Ishikawa (cell line): ENCODE measurements around the gene RPRD2.

Experiments used
- CREB1 ChIP-seq: IDR thresholded peaks from 2 replicates; pipeline ENCODE4 v1.6.1; 2012; ENCODE audit warnings: low read depth
- EGR1 ChIP-seq: IDR thresholded peaks from 2 replicates; pipeline ENCODE4 v1.6.1; 2012
- EP300 ChIP-seq: IDR thresholded peaks from 2 replicates; pipeline ENCODE4 v1.6.1; 2012; ENCODE audit warnings: borderline replicate concordance
- REST ChIP-seq: IDR thresholded peaks from 2 replicates; pipeline ENCODE4 v1.6.1; 2012; ENCODE audit warnings: low read depth, mild to moderate bottlenecking
- TAF1 ChIP-seq: IDR thresholded peaks from 2 replicates; pipeline ENCODE4 v1.6.1; 2012; ENCODE audit warnings: low read depth, mild to moderate bottlenecking
- TCF12 ChIP-seq: IDR thresholded peaks from 2 replicates; pipeline ENCODE4 v1.6.1; 2012; ENCODE audit warnings: low read depth

GRCh38 chr1:150387200-150387599 lies 23.3 kb downstream of the RPRD2 start:
- TF ChIP-seq CREB1 (no peak), EGR1 (no peak), TAF1 (no peak), TCF12 (no peak), EP300 (no peak), REST (no peak)
